ENCODE measurements around the gene ARMC2.

- no peak for TF ChIP-seq YY1 (IDR thresholded peaks at IDR 0.05; ENCODE audit: insufficient read depth, insufficient read length)
- no peak for TF ChIP-seq SUZ12 (IDR thresholded peaks at IDR 0.05; ENCODE audit: extremely low read depth, insufficient read depth, insufficient read length)
- TF ChIP-seq ZNF274 (IDR thresholded peaks at IDR 0.05; ENCODE audit: low read depth, low read length) = no peak
Observed at GRCh38 chr6:108877046-108877751, 29.0 kb downstream of the ARMC2 start.

Measured in NT2/D1 (cell line).